HEK293 (cell line): ENCODE measurements around the gene TREH.
A peak's percentile ranks its signal among the peaks of the same experiment; 100 is the strongest.

Experiments
- CTCF ChIA-PET: fragments of 350-600 bp; formaldehyde crosslinking; extraction: SDS; loops from one replicate; lab custom pipeline; 2021; ENCODE audit warnings: antibody characterized with exemption; lab: Yijun Ruan, JAX
- POLR2A ChIA-PET: fragments of 300-600 bp; formaldehyde crosslinking; extraction: SDS; loops from one replicate; lab custom pipeline; 2020; ENCODE audit warnings: antibody characterized with exemption, inconsistent platforms; lab: Yijun Ruan, JAX
- H3K27ac ChIP-seq: fragments of 200-500 bp; sonication (Bioruptor generic); 2 replicates; pipeline ENCODE4 v1.5.1; 2014; ENCODE audit warnings: low read depth, low read length, control low read depth, inconsistent platforms; ENCODE audit errors: extremely low read depth
- H3K36me3 ChIP-seq, 2 experiments: fragments of 200-500 bp in 1 of 2; sonication (Bioruptor generic) in 1 of 2; 1 replicate in 1 of 2; 2 replicates in 1 of 2; pipeline ENCODE4 v1.5.1; 2014 to 2017; ENCODE audit warnings: inconsistent platforms in 2 of 2, low read length in 2 of 2; ENCODE audit not compliant: control insufficient read depth in 2 of 2, insufficient read depth in 1 of 2
- H3K4me1 ChIP-seq: fragments of 200-500 bp; sonication (Bioruptor generic); 2 replicates; pipeline ENCODE4 v1.5.1; 2014; ENCODE audit warnings: mild to moderate bottlenecking, low read length, inconsistent platforms; ENCODE audit not compliant: control insufficient read depth, insufficient read depth
- H3K4me3 ChIP-seq: 2 replicates; pipeline ENCODE4 v1.5.1; 2011; ENCODE audit warnings: low read depth, mild to moderate bottlenecking, control low read depth, low read length, moderate library complexity
- H3K9me3 ChIP-seq: fragments of 200-500 bp; sonication (Bioruptor generic); 2 replicates; pipeline ENCODE4 v1.5.1; 2014; ENCODE audit warnings: low read depth, low read length, inconsistent platforms; ENCODE audit not compliant: control insufficient read depth, insufficient read depth
- AEBP2 ChIP-seq: fragments of 450-650 bp; formaldehyde crosslinking; IDR thresholded peaks from 2 replicates; pipeline ENCODE4 v1.5.1; 2016; ENCODE audit warnings: missing biosample characterization, missing genetic modification characterization, borderline replicate concordance
- KLF10 ChIP-seq: fragments of 450-650 bp; IDR thresholded peaks from 2 replicates; pipeline ENCODE4 v1.5.1; 2018; ENCODE audit warnings: missing biosample characterization, mild to moderate bottlenecking, missing genetic modification characterization
- KLF8 ChIP-seq: fragments of 450-650 bp; formaldehyde crosslinking; IDR thresholded peaks from 2 replicates; pipeline ENCODE4 v1.5.1; 2016; ENCODE audit warnings: missing biosample characterization, missing genetic modification characterization
- SCRT1 ChIP-seq: fragments of 450-650 bp; formaldehyde crosslinking; IDR thresholded peaks from 2 replicates; pipeline ENCODE4 v1.5.1; 2016; ENCODE audit warnings: missing biosample characterization, missing genetic modification characterization, borderline replicate concordance
- ZBTB44 ChIP-seq: fragments of 450-650 bp; IDR thresholded peaks from 2 replicates; pipeline ENCODE4 v1.5.1; 2018; ENCODE audit warnings: missing biosample characterization, mild to moderate bottlenecking, missing genetic modification characterization
- ZNF19 ChIP-seq: fragments of 450-650 bp; formaldehyde crosslinking; IDR thresholded peaks from 2 replicates; pipeline ENCODE4; 2016; ENCODE audit warnings: missing biosample characterization, missing genetic modification characterization, low read depth
- ZNF416 ChIP-seq: fragments of 450-650 bp; formaldehyde crosslinking; IDR thresholded peaks from 2 replicates; pipeline ENCODE4 v1.5.1; 2016; ENCODE audit warnings: missing biosample characterization, missing genetic modification characterization
- ZNF449 ChIP-seq: fragments of 450-650 bp; formaldehyde crosslinking; IDR thresholded peaks from 2 replicates; pipeline ENCODE4 v1.5.1; 2017; ENCODE audit warnings: missing biosample characterization, mild to moderate bottlenecking, missing genetic modification characterization, moderate library complexity
- ZNF530 ChIP-seq: fragments of 450-650 bp; formaldehyde crosslinking; IDR thresholded peaks from 2 replicates; pipeline ENCODE4 v1.5.1; 2016; ENCODE audit warnings: low read depth, missing biosample characterization, missing genetic modification characterization
- ZNF626 ChIP-seq: fragments of 450-650 bp; sonication (Bioruptor Pico); formaldehyde crosslinking; IDR thresholded peaks from 2 replicates; pipeline ENCODE4 v1.5.1; 2018; ENCODE audit warnings: missing biosample characterization, missing genetic modification characterization, inconsistent platforms
- ZNF660 ChIP-seq: fragments of 450-650 bp; IDR thresholded peaks from 2 replicates; pipeline ENCODE4 v1.5.1; 2018; ENCODE audit warnings: missing biosample characterization, mild to moderate bottlenecking, missing genetic modification characterization
- ZNF776 ChIP-seq: fragments of 450-650 bp; formaldehyde crosslinking; IDR thresholded peaks from 2 replicates; pipeline ENCODE4 v1.5.0; 2017; ENCODE audit warnings: missing biosample characterization, missing genetic modification characterization, borderline replicate concordance
- TF ChIP-seq, protein P1 (sequence below): fragments of 450-650 bp; formaldehyde crosslinking; IDR thresholded peaks from 2 replicates; pipeline ENCODE4 v1.5.1; 2016; ENCODE audit warnings: missing biosample characterization, missing genetic modification characterization
- TF ChIP-seq, protein P2 (sequence below): fragments of 450-650 bp; formaldehyde crosslinking; IDR thresholded peaks from 2 replicates; pipeline ENCODE4 v1.5.1; 2016; ENCODE audit warnings: missing biosample characterization, missing genetic modification characterization
- TF ChIP-seq, protein P3 (sequence below): fragments of 450-650 bp; formaldehyde crosslinking; IDR thresholded peaks from 2 replicates; pipeline ENCODE4 v1.5.1; 2016; ENCODE audit warnings: missing biosample characterization, missing genetic modification characterization

The TREH gene

GRCh38 chr11:118621071-118621783, 58.2 kb downstream of the TREH start (continued):
- no peak for TF ChIP-seq AEBP2 (tag by site-specific recombination)
- TF ChIP-seq, protein P1, sequence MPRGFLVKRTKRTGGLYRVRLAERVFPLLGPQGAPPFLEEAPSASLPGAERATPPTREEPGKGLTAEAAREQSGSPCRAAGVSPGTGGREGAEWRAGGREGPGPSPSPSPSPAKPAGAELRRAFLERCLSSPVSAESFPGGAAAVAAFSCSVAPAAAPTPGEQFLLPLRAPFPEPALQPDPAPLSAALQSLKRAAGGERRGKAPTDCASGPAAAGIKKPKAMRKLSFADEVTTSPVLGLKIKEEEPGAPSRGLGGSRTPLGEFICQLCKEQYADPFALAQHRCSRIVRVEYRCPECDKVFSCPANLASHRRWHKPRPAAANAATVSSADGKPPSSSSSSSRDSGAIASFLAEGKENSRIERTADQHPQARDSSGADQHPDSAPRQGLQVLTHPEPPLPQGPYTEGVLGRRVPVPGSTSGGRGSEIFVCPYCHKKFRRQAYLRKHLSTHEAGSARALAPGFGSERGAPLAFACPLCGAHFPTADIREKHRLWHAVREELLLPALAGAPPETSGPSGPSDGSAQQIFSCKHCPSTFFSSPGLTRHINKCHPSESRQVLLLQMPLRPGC (tag by site-specific recombination), result no peak

GRCh38 chr11:118620529-118621070, 58.9 kb downstream of the TREH start:
- POLR2A ChIA-PET, result interaction anchor here (1.1 to 6.5 kb wide), 4 partner anchors 8 to 37 kb away, joined by 4 to 72 read pairs (median 38); partner anchors contain the start of gene PHLDB1
- no peak overlapping the region for H3K27ac ChIP-seq
- H3K36me3 ChIP-seq, result peaks cover 0 to 20% of the 10 kb centered on the region in 2 experiments; a peak in 1 of 3 replicates
- TF ChIP-seq ZNF626 (tag by site-specific recombination) (no peak), ZNF449 (tag by site-specific recombination) (no peak), ZNF19 (tag by site-specific recombination) (no peak), SCRT1 (tag by site-specific recombination) (no peak), ZNF660 (tag by site-specific recombination) (no peak), ZNF416 (tag by site-specific recombination) (no peak), ZNF776 (tag by site-specific recombination) (no peak)
- TF ChIP-seq, protein P2, sequence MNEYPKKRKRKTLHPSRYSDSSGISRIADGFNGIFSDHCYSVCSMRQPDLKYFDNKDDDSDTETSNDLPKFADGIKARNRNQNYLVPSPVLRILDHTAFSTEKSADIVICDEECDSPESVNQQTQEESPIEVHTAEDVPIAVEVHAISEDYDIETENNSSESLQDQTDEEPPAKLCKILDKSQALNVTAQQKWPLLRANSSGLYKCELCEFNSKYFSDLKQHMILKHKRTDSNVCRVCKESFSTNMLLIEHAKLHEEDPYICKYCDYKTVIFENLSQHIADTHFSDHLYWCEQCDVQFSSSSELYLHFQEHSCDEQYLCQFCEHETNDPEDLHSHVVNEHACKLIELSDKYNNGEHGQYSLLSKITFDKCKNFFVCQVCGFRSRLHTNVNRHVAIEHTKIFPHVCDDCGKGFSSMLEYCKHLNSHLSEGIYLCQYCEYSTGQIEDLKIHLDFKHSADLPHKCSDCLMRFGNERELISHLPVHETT (tag by site-specific recombination), result no peak
- peaks cover 9% of the 10 kb centered on the region for H3K4me1 ChIP-seq
- CTCF ChIA-PET, result interaction anchor here (0.9 to 3.8 kb wide), 6 partner anchors 9 to 38 kb away, joined by 3 to 31 read pairs (median 4); no protein-coding TSS in a partner anchor
- peak overlapping the region; percentile 64 for H3K4me3 ChIP-seq
- no peaks in the 10 kb centered on the region for H3K9me3 ChIP-seq

DNA sequence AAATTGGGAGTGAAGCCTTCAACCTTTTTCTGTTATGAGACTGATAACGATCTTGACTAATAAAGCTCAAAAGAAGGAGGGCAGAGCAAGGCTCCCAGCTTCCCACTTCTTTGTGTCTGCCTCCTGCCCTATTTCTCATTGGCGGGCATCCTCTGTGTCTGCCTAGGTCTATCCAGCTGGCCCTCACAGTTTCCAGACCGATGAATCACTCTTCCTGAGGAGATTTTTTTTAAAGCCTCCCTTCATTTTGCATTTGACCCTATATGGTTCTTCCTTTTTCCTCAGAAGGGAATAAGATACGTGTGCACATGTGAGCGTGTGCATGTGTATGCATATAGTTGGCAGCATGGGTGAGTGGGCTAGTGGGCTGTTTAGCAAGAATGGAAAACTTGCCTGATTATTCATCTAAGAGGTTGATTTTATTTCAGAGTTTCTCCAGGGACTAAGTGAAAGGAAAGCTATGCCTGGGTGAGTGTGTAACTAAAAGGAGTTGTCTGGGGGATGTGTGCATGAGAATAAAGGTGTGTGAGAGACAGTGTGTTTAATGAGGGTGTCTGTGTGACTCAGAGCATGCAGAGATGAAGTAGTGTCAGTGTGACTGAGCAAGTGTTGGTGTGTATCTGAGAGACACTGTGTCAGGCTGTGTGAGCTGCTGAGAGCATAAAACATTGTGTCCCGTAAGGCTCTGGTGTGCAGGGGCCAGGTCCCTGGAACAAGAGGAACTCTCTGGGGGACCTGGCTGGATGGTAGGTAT, 59.8 kb downstream of the TREH start:
- H3K9me3 ChIP-seq, result no peaks in the 10 kb centered on the region
- ChIA-PET POLR2A (interaction anchor here (0.6 to 5.4 kb wide), 3 partner anchors 13 to 27 kb away, joined by 5 to 72 read pairs (median 7); partner anchors contain the start of gene PHLDB1), CTCF (interaction anchor here (0.6 to 1.8 kb wide), 8 partner anchors 13 to 288 kb away, joined by 3 to 8 read pairs (median 4); partner anchors contain the start of gene PHLDB1)
- peaks cover 9% of the 10 kb centered on the region for H3K4me1 ChIP-seq
- no peak overlapping the region for H3K27ac ChIP-seq
- H3K4me3 ChIP-seq, result no peak overlapping the region
- peaks cover 0 to 15% of the 10 kb centered on the region in 2 experiments; a peak in 1 of 3 replicates for H3K36me3 ChIP-seq
- TF ChIP-seq ZBTB44 (no peak), KLF10 (no peak), KLF8 (tag by site-specific recombination) (no peak), ZNF530 (tag by site-specific recombination) (no peak)
- TF ChIP-seq, protein P3, sequence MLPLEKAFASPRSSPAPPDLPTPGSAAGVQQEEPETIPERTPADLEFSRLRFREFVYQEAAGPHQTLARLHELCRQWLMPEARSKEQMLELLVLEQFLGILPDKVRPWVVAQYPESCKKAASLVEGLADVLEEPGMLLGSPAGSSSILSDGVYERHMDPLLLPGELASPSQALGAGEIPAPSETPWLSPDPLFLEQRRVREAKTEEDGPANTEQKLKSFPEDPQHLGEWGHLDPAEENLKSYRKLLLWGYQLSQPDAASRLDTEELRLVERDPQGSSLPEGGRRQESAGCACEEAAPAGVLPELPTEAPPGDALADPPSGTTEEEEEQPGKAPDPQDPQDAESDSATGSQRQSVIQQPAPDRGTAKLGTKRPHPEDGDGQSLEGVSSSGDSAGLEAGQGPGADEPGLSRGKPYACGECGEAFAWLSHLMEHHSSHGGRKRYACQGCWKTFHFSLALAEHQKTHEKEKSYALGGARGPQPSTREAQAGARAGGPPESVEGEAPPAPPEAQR, result no peak
- TF ChIP-seq, all 188 proteins: peak for 0
